ENCODE measurements around the gene C3orf52. TPM values are rescaled to one million over a fixed set of nuclear protein-coding genes. Genes with fewer than 3 reads are reported as not detected.

Gene C3orf52
- total RNA-seq, 3 donors from 2014 or later (not counting 1 experiment from before 2014, with no cell fraction given): 0.42 to 0.90 TPM; not detected in 1

- ATAC-seq (no peak), DNase-seq (no peak)
- Mint-ChIP-seq H3K36me3 (no peaks in the 10 kb centered on the region), H3K4me3 (no peak overlapping the region), H3K4me1 (peaks cover 9 to 11% of the 10 kb centered on the region in 2 donors), H3K27ac (no peak overlapping the region), H3K27me3 (ENCODE audit: low read depth in 2 of 2) (peaks cover 0 to 3% of the 10 kb centered on the region in 2 donors), H3K9me3 (no peaks in the 10 kb centered on the region)
- no CpG with 5 or more reads among the region's 1 CpG for WGBS (ENCODE audit: insufficient coverage)
- intact Hi-C loops (cut with micrococcal nuclease): no loop called here
- no peak overlapping the region for H3K27ac ChIP-seq (ENCODE audit: low read length)
- no peak overlapping the region for H3K4me3 ChIP-seq (ENCODE audit: low read length)
- H3K36me3 ChIP-seq (ENCODE audit: control insufficient read depth, insufficient read depth, low read length): no peaks in the 10 kb centered on the region
- no peak for TF ChIP-seq CTCF (IDR thresholded peaks at IDR 0.05)
- no peaks in the 10 kb centered on the region for H3K9me3 ChIP-seq (ENCODE audit: control insufficient read depth, insufficient read depth, low read length)
- no peaks in the 10 kb centered on the region for H3K27me3 ChIP-seq (ENCODE audit: control insufficient read depth, insufficient read depth, low read length)
- peaks cover 13% of the 10 kb centered on the region for H3K4me1 ChIP-seq (ENCODE audit: control insufficient read depth, insufficient read depth, low read length)
Observed at GRCh38 chr3:112136046-112136445, 49.9 kb downstream of the C3orf52 start.

- Mint-ChIP-seq H3K27me3 (ENCODE audit: low read depth in 2 of 2) (peaks cover 0 to 3% of the 10 kb centered on the region in 2 donors), H3K9me3 (no peaks in the 10 kb centered on the region), H3K4me3 (no peak overlapping the region), H3K4me1 (peaks cover 9 to 11% of the 10 kb centered on the region in 2 donors), H3K36me3 (no peaks in the 10 kb centered on the region), H3K27ac (no peak overlapping the region)
- Histone ChIP-seq H3K27ac (ENCODE audit: low read length) (no peak overlapping the region), H3K36me3 (ENCODE audit: control insufficient read depth, insufficient read depth, low read length) (no peaks in the 10 kb centered on the region), H3K9me3 (ENCODE audit: control insufficient read depth, insufficient read depth, low read length) (no peaks in the 10 kb centered on the region), H3K4me1 (ENCODE audit: control insufficient read depth, insufficient read depth, low read length) (peaks cover 13% of the 10 kb centered on the region), H3K4me3 (ENCODE audit: low read length) (no peak overlapping the region), H3K27me3 (ENCODE audit: control insufficient read depth, insufficient read depth, low read length) (no peaks in the 10 kb centered on the region)
- DNase-seq (peak in 1 of 2 donors; percentile 73), ATAC-seq (peak in 1 of 3 donors; percentile 32)
- intact Hi-C loops (cut with micrococcal nuclease): no loop called here
- peak; percentile 17 for TF ChIP-seq CTCF (IDR thresholded peaks at IDR 0.05)
- WGBS (ENCODE audit: insufficient coverage): 17% methylated on average over 2 of the region's 5 CpGs
Observed at GRCh38 chr3:112136959-112137693, 50.9 kb downstream of the C3orf52 start.

GRCh38 chr3:112137781-112138180 is 51.6 kb downstream of the C3orf52 start:
- intact Hi-C loops (cut with micrococcal nuclease): no loop called here
- Histone ChIP-seq H3K27me3 (ENCODE audit: control insufficient read depth, insufficient read depth, low read length) (no peaks in the 10 kb centered on the region), H3K4me3 (ENCODE audit: low read length) (no peak overlapping the region), H3K36me3 (ENCODE audit: control insufficient read depth, insufficient read depth, low read length) (no peaks in the 10 kb centered on the region), H3K9me3 (ENCODE audit: control insufficient read depth, insufficient read depth, low read length) (no peaks in the 10 kb centered on the region), H3K27ac (ENCODE audit: low read length) (no peak overlapping the region), H3K4me1 (ENCODE audit: control insufficient read depth, insufficient read depth, low read length) (peaks cover 13% of the 10 kb centered on the region)
- no peak for ATAC-seq
- WGBS (ENCODE audit: insufficient coverage): 64% methylated on average over 4 of the region's 4 CpGs
- H3K4me1 Mint-ChIP-seq: peaks cover 7 to 9% of the 10 kb centered on the region in 2 donors
- no peaks in the 10 kb centered on the region for H3K36me3 Mint-ChIP-seq
- peaks cover 0 to 3% of the 10 kb centered on the region in 2 donors for H3K27me3 Mint-ChIP-seq (ENCODE audit: low read depth in 2 of 2)
- DNase-seq: no peak
- H3K27ac Mint-ChIP-seq: no peak overlapping the region
- no peaks in the 10 kb centered on the region for H3K9me3 Mint-ChIP-seq
- no peak overlapping the region for H3K4me3 Mint-ChIP-seq
- TF ChIP-seq CTCF (IDR thresholded peaks at IDR 0.05): no peak

Data from natural killer cell (primary cell).